ENCODE results near the gene PARVG. TPM values are rescaled to one million over a fixed set of nuclear protein-coding genes. Genes with fewer than 3 reads are reported as not detected.

PARVG gene
- total and polyA plus RNA-seq, 2 of the 8 experiments (the other 6 are each of a cell fraction or from before 2014, with no cell fraction given) = 0.37 to 1.5 TPM

- Histone ChIP-seq H3K14ac (ENCODE audit: insufficient read length) (no peak overlapping the region), H3K23ac (ENCODE audit: insufficient read length) (no peak overlapping the region), H4K8ac (ENCODE audit: extremely low read depth, insufficient read depth, low read length) (no peak overlapping the region; the same call in 1 of the 2 replicates), H3K79me1 (ENCODE audit: low read depth, low read length) (no peaks in the 10 kb centered on the region), H3K4me1 (replicated peaks in 1 of 4; ENCODE audit: control insufficient read depth in 3 of 4, insufficient read depth in 4 of 4, low read length in 3 of 4) (no peaks in the 10 kb centered on the region), H3K4me2 (ENCODE audit: insufficient read depth in 1 of 2, low read depth in 2 of 2, low read length in 2 of 2) (no peak overlapping the region), H3K9ac (replicated peaks in 1 of 4; ENCODE audit: extremely low read depth in 1 of 4, low read depth in 3 of 4, low read length in 3 of 4) (no peak overlapping the region), H3K36me3 (ENCODE audit: control insufficient read depth in 2 of 4, insufficient read depth in 4 of 4, low read length in 3 of 4) (no peaks in the 10 kb centered on the region), H3K4ac (replicated peaks; ENCODE audit: insufficient read length, low read depth, low read length) (no peak overlapping the region), H4K91ac (replicated peaks; ENCODE audit: insufficient read length, low read length) (no peak overlapping the region), H2AK5ac (ENCODE audit: low read depth, low read length) (no peak overlapping the region), H4K20me1 (replicated peaks in 1 of 2; ENCODE audit: control insufficient read depth in 1 of 2, insufficient read depth in 2 of 2, low read length in 2 of 2) (peaks cover 0 to 1% of the 10 kb centered on the region in 2 experiments), H3K9me3 (ENCODE audit: insufficient read depth in 2 of 2, low read depth in 1 of 2, low read length in 1 of 2) (no peaks in the 10 kb centered on the region; a peak in 1 of 4 replicates), H2AFZ (ENCODE audit: low read length) (no peak overlapping the region), H3K56ac (replicated peaks; ENCODE audit: insufficient read length, low read depth, low read length) (no peak overlapping the region), H3K27me3 (replicated peaks in 1 of 4; ENCODE audit: control insufficient read depth in 3 of 4, extremely low read depth in 1 of 4, insufficient read depth in 3 of 4, low read length in 3 of 4) (no peaks in the 10 kb centered on the region), H3K27ac (ENCODE audit: low read depth, low read length) (no peak overlapping the region), H2BK12ac (ENCODE audit: low read depth, low read length) (no peak overlapping the region), H2BK15ac (ENCODE audit: low read length) (no peak overlapping the region), H3K18ac (ENCODE audit: extremely low read depth, low read length) (no peak overlapping the region), H4K5ac (ENCODE audit: insufficient read length, low read depth, low read length) (no peak overlapping the region), H3K4me3 (ENCODE audit: extremely low read depth in 1 of 4, insufficient read depth in 2 of 4, low read depth in 3 of 4, low read length in 4 of 4) (no peak overlapping the region), H2BK20ac (ENCODE audit: low read length) (no peak overlapping the region), H2BK120ac (replicated peaks; ENCODE audit: low read depth, low read length) (no peak overlapping the region), H3K79me2 (ENCODE audit: control insufficient read depth in 1 of 2, insufficient read depth in 2 of 2, low read length in 2 of 2) (no peaks in the 10 kb centered on the region), H2BK5ac (ENCODE audit: low read depth, low read length) (no peak overlapping the region), H3K23me2 (ENCODE audit: low read depth, low read length) (no peaks in the 10 kb centered on the region)
- CTCF ChIA-PET (ENCODE audit: partially characterized antibody) = interaction anchor here (1.0 kb wide), 3 partner anchors 23 to 69 kb away, joined by 3 to 4 read pairs (median 3); partner anchors contain the start of gene SHISAL1
- POLR2A ChIA-PET (ENCODE audit: partially characterized antibody) = no interaction called here
- no peak for TF ChIP-seq BRCA1 (IDR thresholded peaks at IDR 0.05; ENCODE audit: low read depth, low read length)
- TF ChIP-seq CHD2 (IDR thresholded peaks at IDR 0.05; ENCODE audit: low read length) = no peak
- no peak for TF ChIP-seq RFX5 (IDR thresholded peaks at IDR 0.05; ENCODE audit: borderline replicate concordance, low read depth, low read length)
- no peak for TF ChIP-seq POLR2A (IDR thresholded peaks at IDR 0.05; ENCODE audit: control extremely low read depth in 1 of 2, low read depth in 2 of 2, low read length in 2 of 2)
- WGBS, 2 experiments (ENCODE audit: extremely low coverage in 1 of 2, insufficient coverage in 1 of 2, insufficient read length in 1 of 2, insufficient replicate concordance in 2 of 2, low coverage in 1 of 2, low lambda C conversion rate in 2 of 2, missing lambda C conversion rate in 1 of 2) = 90% methylated on average over 8 of the region's 8 CpGs; no CpG with 5 or more reads in 1 of the 2 experiments
- DNase-seq (ENCODE audit: low read depth in 1 of 2, low spot score in 2 of 2) (peak in 1 of 2 experiments; percentile 27), FAIRE-seq (no peak)
Observed at GRCh38 chr22:44243761-44244160, 63.0 kb downstream of the PARVG start.
